Measurements from ENCODE around the gene NDST1.

DNA sequence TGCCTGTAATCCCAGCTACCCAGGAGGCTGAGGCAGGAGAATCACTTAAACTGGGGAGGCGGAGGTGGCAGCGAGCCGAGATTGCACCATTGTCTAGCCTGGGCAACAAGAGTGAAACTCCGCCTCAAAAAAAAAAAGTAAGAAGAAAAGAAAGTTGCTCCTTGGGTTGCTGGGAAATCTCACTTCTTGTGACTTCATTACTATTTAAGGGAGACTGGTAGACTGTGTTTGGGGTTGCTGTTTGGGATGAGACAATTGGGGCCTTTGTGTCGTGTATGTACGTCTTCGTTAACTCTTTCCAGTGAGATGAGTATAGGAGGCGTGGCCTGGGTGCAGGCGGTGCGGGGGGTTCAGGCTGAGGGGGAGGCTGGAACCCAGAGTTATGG is 11.6 kb downstream of the NDST1 start:
- TF ChIP-seq GATA2 (IDR thresholded peaks at IDR 0.05; ENCODE audit: low read depth, low read length), result no peak
- TF ChIP-seq GATA3 (IDR thresholded peaks at IDR 0.05; ENCODE audit: low read depth, low read length), result no peak

Measured in SH-SY5Y (cell line).